Measurements from ENCODE around the gene AMBRA1.
A peak's percentile ranks its signal among the peaks of the same experiment; 100 is the strongest.

The AMBRA1 gene

GRCh38 chr11:46498968-46499367, 94.9 kb downstream of the AMBRA1 start:
- Histone ChIP-seq H3K4me2 (ENCODE audit: low read length) (no peak overlapping the region), H3K27me3 (ENCODE audit: control insufficient read depth, insufficient read depth, low read length) (no peaks in the 10 kb centered on the region)

GRCh38 chr11:46498179-46498578, 95.6 kb downstream of the AMBRA1 start:
- no peak overlapping the region for H3K27ac ChIP-seq
- H3K27me3 ChIP-seq (ENCODE audit: control insufficient read depth, insufficient read depth, low read length), result no peaks in the 10 kb centered on the region
- H3K4me3 ChIP-seq (ENCODE audit: low read depth, low read length), result no peak overlapping the region
- no peaks in the 10 kb centered on the region for H3K36me3 ChIP-seq (ENCODE audit: control insufficient read depth, insufficient read depth, low read length)
- H3K9me3 ChIP-seq (ENCODE audit: control insufficient read depth, low read length), result no peaks in the 10 kb centered on the region
- peaks cover 4% of the 10 kb centered on the region for H3K4me1 ChIP-seq
- peaks cover 6% of the 10 kb centered on the region for H3K79me2 ChIP-seq
- TF ChIP-seq CTCF (IDR thresholded peaks at IDR 0.05), result no peak
- no peak overlapping the region for H2AFZ ChIP-seq
- no peak overlapping the region for H3K9ac ChIP-seq
- H3K4me2 ChIP-seq (ENCODE audit: low read length), result no peak overlapping the region

More at GRCh38 chr11:46498968-46499367, 94.9 kb downstream of the AMBRA1 start:
- Histone ChIP-seq H2AFZ (no peak overlapping the region), H3K27ac (no peak overlapping the region), H3K4me1 (peaks cover 4% of the 10 kb centered on the region), H3K9ac (no peak overlapping the region), H3K9me3 (ENCODE audit: control insufficient read depth, low read length) (no peaks in the 10 kb centered on the region), H3K4me3 (ENCODE audit: low read depth, low read length) (no peak overlapping the region), H3K79me2 (no peaks in the 10 kb centered on the region), H3K36me3 (ENCODE audit: control insufficient read depth, insufficient read depth, low read length) (no peaks in the 10 kb centered on the region)
- no peak for TF ChIP-seq CTCF (IDR thresholded peaks at IDR 0.05)

GRCh38 chr11:46497498-46497897, 96.3 kb downstream of the AMBRA1 start:
- H3K79me2 ChIP-seq, result peaks cover 6% of the 10 kb centered on the region
- H3K4me3 ChIP-seq (ENCODE audit: low read depth, low read length), result no peak overlapping the region
- H3K4me1 ChIP-seq, result peaks cover 4% of the 10 kb centered on the region
- H3K36me3 ChIP-seq (ENCODE audit: control insufficient read depth, insufficient read depth, low read length), result no peaks in the 10 kb centered on the region
- no peak overlapping the region for H3K9ac ChIP-seq
- no peaks in the 10 kb centered on the region for H3K9me3 ChIP-seq (ENCODE audit: control insufficient read depth, low read length)
- H3K4me2 ChIP-seq (ENCODE audit: low read length), result no peak overlapping the region
- H2AFZ ChIP-seq, result no peak overlapping the region
- H3K27ac ChIP-seq, result no peak overlapping the region
- no peaks in the 10 kb centered on the region for H3K27me3 ChIP-seq (ENCODE audit: control insufficient read depth, insufficient read depth, low read length)
- TF ChIP-seq CTCF (IDR thresholded peaks at IDR 0.05), result no peak

- no peaks in the 10 kb centered on the region for H3K27me3 ChIP-seq (ENCODE audit: control insufficient read depth, insufficient read depth, low read length)
- H3K9me3 ChIP-seq (ENCODE audit: control insufficient read depth, low read length), result no peaks in the 10 kb centered on the region
- H3K79me2 ChIP-seq, result peaks cover 6% of the 10 kb centered on the region
- H3K27ac ChIP-seq, result peak overlapping the region; percentile 39
- no peak overlapping the region for H3K4me3 ChIP-seq (ENCODE audit: low read depth, low read length)
- no peak overlapping the region for H3K9ac ChIP-seq
- H3K36me3 ChIP-seq (ENCODE audit: control insufficient read depth, insufficient read depth, low read length), result no peaks in the 10 kb centered on the region
- peaks cover 5% of the 10 kb centered on the region for H3K4me1 ChIP-seq
- H3K4me2 ChIP-seq (ENCODE audit: low read length), result no peak overlapping the region
- TF ChIP-seq CTCF (IDR thresholded peaks at IDR 0.05), result no peak
- H2AFZ ChIP-seq, result no peak overlapping the region
Observed at GRCh38 chr11:46493791-46494190, 100.0 kb downstream of the AMBRA1 start.

GRCh38 chr11:46492532-46492931, 101.3 kb downstream of the AMBRA1 start:
- Histone ChIP-seq H3K9me3 (ENCODE audit: control insufficient read depth, low read length) (no peaks in the 10 kb centered on the region), H3K36me3 (ENCODE audit: control insufficient read depth, insufficient read depth, low read length) (no peaks in the 10 kb centered on the region), H3K79me2 (peaks cover 9% of the 10 kb centered on the region), H3K27me3 (ENCODE audit: control insufficient read depth, insufficient read depth, low read length) (no peaks in the 10 kb centered on the region), H3K4me3 (ENCODE audit: low read depth, low read length) (no peak overlapping the region), H3K4me1 (peaks cover 5% of the 10 kb centered on the region), H3K4me2 (ENCODE audit: low read length) (no peak overlapping the region), H3K27ac (peak overlapping the region; percentile 24), H2AFZ (no peak overlapping the region), H3K9ac (no peak overlapping the region)
- TF ChIP-seq CTCF (IDR thresholded peaks at IDR 0.05), result no peak
